OCI-LY7 (cell line): ENCODE data around the gene GLCE.

Experiments
- EZH2phosphoT487 ChIP-seq: fragments of 200-600 bp; sonication (generic); IDR thresholded peaks from 2 replicates; pipeline ENCODE4 v1.6.1; 2018; ENCODE audit warnings: low read depth, borderline replicate concordance, mild to moderate bottlenecking, mixed run types, antibody characterized with exemption, low read length, moderate library complexity, mixed read lengths
- TF ChIP-seq, protein P1 (sequence below): fragments of 200-600 bp; sonication (generic); conservative IDR thresholded peaks from 2 replicates; pipeline ENCODE4 v1.5.1; 2014; ENCODE audit warnings: mild to moderate bottlenecking, antibody characterized with exemption, low read length, moderate library complexity, mixed read lengths

DNA sequence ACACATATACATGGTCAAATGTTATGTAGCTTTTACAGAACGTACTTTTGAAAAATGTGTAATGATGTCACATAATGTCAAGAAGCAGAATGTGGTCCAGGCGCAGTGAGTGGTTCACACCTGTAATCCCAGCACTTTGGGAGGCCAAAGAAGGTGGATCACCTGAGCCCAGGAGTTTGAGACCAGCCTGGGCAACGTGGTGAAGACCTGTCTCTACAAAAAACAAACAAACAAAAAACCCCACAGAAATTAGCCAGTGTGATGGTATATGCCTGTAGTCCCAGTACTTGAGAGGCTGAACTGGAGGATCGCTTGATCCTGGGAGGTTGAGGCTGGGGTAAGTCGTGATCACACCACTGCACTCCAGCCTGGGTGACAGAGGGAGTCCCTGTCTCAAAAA is 15.9 kb upstream of the GLCE start:
- TF ChIP-seq, protein P1, sequence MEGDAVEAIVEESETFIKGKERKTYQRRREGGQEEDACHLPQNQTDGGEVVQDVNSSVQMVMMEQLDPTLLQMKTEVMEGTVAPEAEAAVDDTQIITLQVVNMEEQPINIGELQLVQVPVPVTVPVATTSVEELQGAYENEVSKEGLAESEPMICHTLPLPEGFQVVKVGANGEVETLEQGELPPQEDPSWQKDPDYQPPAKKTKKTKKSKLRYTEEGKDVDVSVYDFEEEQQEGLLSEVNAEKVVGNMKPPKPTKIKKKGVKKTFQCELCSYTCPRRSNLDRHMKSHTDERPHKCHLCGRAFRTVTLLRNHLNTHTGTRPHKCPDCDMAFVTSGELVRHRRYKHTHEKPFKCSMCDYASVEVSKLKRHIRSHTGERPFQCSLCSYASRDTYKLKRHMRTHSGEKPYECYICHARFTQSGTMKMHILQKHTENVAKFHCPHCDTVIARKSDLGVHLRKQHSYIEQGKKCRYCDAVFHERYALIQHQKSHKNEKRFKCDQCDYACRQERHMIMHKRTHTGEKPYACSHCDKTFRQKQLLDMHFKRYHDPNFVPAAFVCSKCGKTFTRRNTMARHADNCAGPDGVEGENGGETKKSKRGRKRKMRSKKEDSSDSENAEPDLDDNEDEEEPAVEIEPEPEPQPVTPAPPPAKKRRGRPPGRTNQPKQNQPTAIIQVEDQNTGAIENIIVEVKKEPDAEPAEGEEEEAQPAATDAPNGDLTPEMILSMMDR, result no peak
- TF ChIP-seq EZH2phosphoT487, result no peak
